HCT116 (cell line): ENCODE results near the gene CFDP1. TPM values are rescaled to one million over a fixed set of nuclear protein-coding genes. Genes with fewer than 3 reads are reported as not detected.

Source experiments
- ATAC-seq: fragments of 200-7000 bp; cut with Tn5 transposase; 2 replicates; pipeline ENCODE4 v1.9.1; 2020; ENCODE audit warnings: mild to moderate bottlenecking, moderate library complexity
- BruUV-seq: library from RNA; stranded (reverse); fragments of 400-500 nt; replicated peaks from 2 replicates; lab custom pipeline; 2021; lab: Mats Ljungman, UMichigan
- CTCF ChIA-PET: fragments of 300-600 bp; sonication (Branson Sonifier 250); formaldehyde crosslinking; loops from one replicate; lab custom pipeline; 2021; ENCODE audit warnings: antibody characterized with exemption; lab: Charles Lee
- POLR2A ChIA-PET: fragments of 300-600, 350-600 bp; sonication (Branson Sonifier 250); formaldehyde crosslinking; loops from one replicate; lab custom pipeline; 2021; ENCODE audit warnings: antibody characterized with exemption; lab: Charles Lee
- RAD21 ChIA-PET, 2 experiments: fragments of 300-600 bp; sonication (Branson Sonifier 250); formaldehyde crosslinking; loops; one replicate each; lab custom pipeline; 2023; ENCODE audit warnings: low total read pairs in 2 of 2; ENCODE audit not compliant: uncharacterized antibody in 2 of 2, unreplicated experiment in 2 of 2, low non-redundant PET in 1 of 2; lab: Charles Lee
- DNase-seq: peaks from one replicate; pipeline ENCODE4 v3.0.0-alpha.2; 2010; ENCODE audit warnings: low read depth, low spot score
- H2AFZ ChIP-seq: fragments of 200-600 bp; shearing (Covaris generic), sonication (generic); 2 replicates; pipeline ENCODE4 v1.6.1; 2017; ENCODE audit warnings: low read depth, mixed run types, mixed read lengths, antibody characterized with exemption, low read length; ENCODE audit not compliant: poor library complexity, severe bottlenecking
- H3K27ac ChIP-seq: 2 replicates; pipeline ENCODE4 v1.5.1; 2012; ENCODE audit warnings: low read depth, low read length
- H3K27me3 ChIP-seq: fragments of 200-600 bp; sonication (generic); 2 replicates; pipeline ENCODE4 v1.6.1; 2016; ENCODE audit warnings: mixed run types, low read length, mixed read lengths; ENCODE audit not compliant: insufficient read depth
- H3K36me3 ChIP-seq, 2 experiments: fragments of 200-500 bp in 1 of 2; fragments of 200-600 bp in 1 of 2; sonication (Bioruptor generic) in 1 of 2; sonication (generic) in 1 of 2; 2 replicates each; pipeline versions ENCODE4 v1.5.1 to v1.6.1; 2014 to 2016; ENCODE audit warnings: low read length in 2 of 2, inconsistent platforms in 1 of 2, mixed read lengths in 1 of 2, mixed run types in 1 of 2; ENCODE audit not compliant: insufficient read depth in 2 of 2, control insufficient read depth in 1 of 2
- H3K4me1 ChIP-seq, 2 experiments: fragments of 200-600 bp in 1 of 2; sonication (generic) in 1 of 2; 2 replicates each; pipeline versions ENCODE4 v1.5.1 to v1.6.1; 2012 to 2017; ENCODE audit warnings: low read length in 2 of 2, inconsistent platforms in 1 of 2, mild to moderate bottlenecking in 1 of 2, mixed read lengths in 1 of 2, mixed run types in 1 of 2, moderate library complexity in 1 of 2; ENCODE audit not compliant: insufficient read depth in 2 of 2, control insufficient read depth in 1 of 2
- H3K4me2 ChIP-seq: fragments of 200-600 bp; sonication (generic); 2 replicates; pipeline ENCODE4 v1.6.1; 2017; ENCODE audit warnings: mixed run types, low read length, mixed read lengths
- H3K4me3 ChIP-seq, 2 experiments: fragments of 200-600 bp in 1 of 2; sonication (generic) in 1 of 2; replicated peaks in 1 of 2; 2 replicates each; pipeline ENCODE4 v1.5.1; 2011 to 2016; ENCODE audit warnings: low read length in 2 of 2, control low read depth in 1 of 2, low read depth in 1 of 2, mild to moderate bottlenecking in 1 of 2, mixed read lengths in 1 of 2, mixed run types in 1 of 2
- H3K79me2 ChIP-seq: fragments of 200-600 bp; sonication (generic); 2 replicates; pipeline ENCODE4 v1.6.1; 2017; ENCODE audit warnings: mild to moderate bottlenecking, mixed run types, low read length, moderate library complexity, mixed read lengths; ENCODE audit not compliant: insufficient read depth
- H3K9ac ChIP-seq: fragments of 200-600 bp; sonication (generic); 2 replicates; pipeline ENCODE4 v1.6.1; 2016; ENCODE audit warnings: low read length, mixed read lengths
- H3K9me2 ChIP-seq: fragments of 200-600 bp; sonication (generic), shearing (Covaris generic); 2 replicates; pipeline ENCODE4 v1.6.1; 2017; ENCODE audit warnings: mixed run types, mild to moderate bottlenecking, moderate library complexity; ENCODE audit not compliant: insufficient read depth
- H3K9me3 ChIP-seq, 2 experiments: fragments of 200-500 bp in 1 of 2; fragments of 200-600 bp in 1 of 2; sonication (Bioruptor generic) in 1 of 2; sonication (generic) in 1 of 2; 2 replicates each; pipeline ENCODE4 v1.6.1; 2014 to 2017; ENCODE audit warnings: low read length in 2 of 2, mixed read lengths in 2 of 2, inconsistent platforms in 1 of 2, low read depth in 1 of 2, mild to moderate bottlenecking in 1 of 2, mixed run types in 1 of 2, moderate library complexity in 1 of 2; ENCODE audit not compliant: control insufficient read depth in 1 of 2, insufficient read depth in 1 of 2
- H4K20me1 ChIP-seq: fragments of 200-600 bp; sonication (generic), shearing (Covaris generic); 2 replicates; pipeline ENCODE4 v1.6.1; 2017; ENCODE audit warnings: mixed run types, mild to moderate bottlenecking, moderate library complexity; ENCODE audit not compliant: insufficient read depth
- ATF3 ChIP-seq: IDR thresholded peaks from 2 replicates; pipeline ENCODE4 v1.6.1; 2012
- CBX3 ChIP-seq: IDR thresholded peaks from 2 replicates; pipeline ENCODE4 v1.6.1; 2012; ENCODE audit warnings: low read depth
- CEBPB ChIP-seq: IDR thresholded peaks from 2 replicates; pipeline ENCODE4 v1.6.1; 2012; ENCODE audit warnings: low read depth
- CTCF ChIP-seq, 3 experiments: fragments of 200-600 bp in 1 of 3; sonication (generic) in 1 of 3; IDR thresholded peaks in 2 of 3; conservative IDR thresholded peaks in 1 of 3; 2 replicates each; pipeline ENCODE4 v1.5.1; 2012 to 2017; ENCODE audit warnings: low read depth in 2 of 3, low read length in 2 of 3, antibody characterized with exemption in 1 of 3, borderline replicate concordance in 1 of 3, control low read depth in 1 of 3, mild to moderate bottlenecking in 1 of 3, mixed read lengths in 1 of 3, mixed run types in 1 of 3, moderate library complexity in 1 of 3; ENCODE audit not compliant: insufficient read depth in 1 of 3
- EGR1 ChIP-seq: IDR thresholded peaks from 2 replicates; pipeline ENCODE4 v1.6.1; 2012; ENCODE audit warnings: low read depth
- ELF1 ChIP-seq: IDR thresholded peaks from 2 replicates; pipeline ENCODE4 v1.6.1; 2012; ENCODE audit warnings: low read depth, borderline replicate concordance
- EZH2phosphoT487 ChIP-seq: fragments of 200-600 bp; IDR thresholded peaks from 2 replicates; pipeline ENCODE4 v1.6.1; 2018; ENCODE audit warnings: antibody characterized with exemption, borderline replicate concordance
- FOSL1 ChIP-seq: IDR thresholded peaks from 2 replicates; pipeline ENCODE4 v1.6.1; 2012; ENCODE audit warnings: low read depth
- JUND ChIP-seq: IDR thresholded peaks from 2 replicates; pipeline ENCODE4 v1.6.1; 2012
- MAX ChIP-seq: IDR thresholded peaks from 2 replicates; pipeline ENCODE4 v1.6.1; 2012
- RAD21 ChIP-seq: IDR thresholded peaks from 2 replicates; pipeline ENCODE4 v1.6.1; 2012; ENCODE audit warnings: low read depth, mild to moderate bottlenecking
- REST ChIP-seq: IDR thresholded peaks from 2 replicates; pipeline ENCODE4 v1.6.1; 2012; ENCODE audit warnings: low read depth
- SIN3A ChIP-seq: IDR thresholded peaks from 2 replicates; pipeline ENCODE4 v1.6.1; 2012; ENCODE audit warnings: low read depth
- SP1 ChIP-seq: IDR thresholded peaks from 2 replicates; pipeline ENCODE4 v1.6.1; 2012; ENCODE audit warnings: low read depth
- SRF ChIP-seq: IDR thresholded peaks from 2 replicates; pipeline ENCODE4 v1.6.1; 2012; ENCODE audit warnings: low read depth
- TCF7L2 ChIP-seq: IDR thresholded peaks from 2 replicates; pipeline ENCODE4 v1.7.0; 2011; ENCODE audit warnings: borderline replicate concordance, inconsistent platforms; ENCODE audit not compliant: insufficient read depth, insufficient read length; ENCODE audit errors: extremely low read depth
- ZBTB33 ChIP-seq: IDR thresholded peaks from 2 replicates; pipeline ENCODE4 v1.6.1; 2011; ENCODE audit warnings: mild to moderate bottlenecking, low read length, moderate library complexity; ENCODE audit not compliant: insufficient replicate concordance; ENCODE audit errors: extremely low read depth
- ZFX ChIP-seq: fragments of 450-650 bp; IDR thresholded peaks from 2 replicates; pipeline ENCODE4 v1.6.1; 2017
- intact Hi-C: fragments of 100-400 bp; cut with micrococcal nuclease; formaldehyde crosslinking; loops from 2 replicates; pipeline ENCODE4 v1.10.0; 2022
- total RNA-seq: library from RNA; stranded (reverse); gene quantifications from one replicate; pipeline ENCODE4 v1.2.1, GENCODE V29; 2021; ENCODE audit not compliant: unreplicated experiment

The CFDP1 gene
- total RNA-seq, 1 experiment from 2014 or later, result 45.3 TPM

GRCh38 chr16:75374388-75374787 is 58.9 kb downstream of the CFDP1 start:
- BruUV-seq, result no TSS peak
- CTCF ChIA-PET, result no interaction called here
- H3K27me3 ChIP-seq, result no peaks in the 10 kb centered on the region

More at GRCh38 chr16:75374388-75374787, 58.9 kb downstream of the CFDP1 start:
- ATAC-seq, result no peak
- ChIA-PET POLR2A (no interaction called here), RAD21 (no interaction called here)
- no peak overlapping the region for H2AFZ ChIP-seq
- no peak for DNase-seq
- no peak overlapping the region for H3K4me3 ChIP-seq
- no peak overlapping the region for H3K27ac ChIP-seq
- intact Hi-C loops, result no loop called here
- H4K20me1 ChIP-seq, result no peaks in the 10 kb centered on the region
- peaks cover 0 to 3% of the 10 kb centered on the region in 2 experiments; a peak in 1 of 4 replicates for H3K36me3 ChIP-seq
- no peak overlapping the region for H3K9ac ChIP-seq
- no peaks in the 10 kb centered on the region for H3K9me3 ChIP-seq
- no peaks in the 10 kb centered on the region for H3K79me2 ChIP-seq
- H3K4me2 ChIP-seq, result no peak overlapping the region
- peaks cover 0 to 11% of the 10 kb centered on the region in 2 experiments; a peak in 1 of 4 replicates for H3K4me1 ChIP-seq
- H3K9me2 ChIP-seq, result no peaks in the 10 kb centered on the region
- no peak for TF ChIP-seq ELF1
- TF ChIP-seq TCF7L2, result no peak
- TF ChIP-seq ZFX, result no peak
- TF ChIP-seq REST, result no peak
- no peak for TF ChIP-seq SP1
- TF ChIP-seq EGR1, result no peak
- no peak for TF ChIP-seq CTCF (IDR thresholded peaks at IDR 0.05 in 2 of 3, conservative IDR thresholded peaks at IDR 0.05 in 1 of 3; ENCODE audit: borderline replicate concordance in 1 of 3, insufficient read depth in 1 of 3, low read depth in 2 of 3, low read length in 2 of 3)
- TF ChIP-seq ZBTB33, result no peak
- no peak for TF ChIP-seq SIN3A
- no peak for TF ChIP-seq RAD21
- TF ChIP-seq MAX, result no peak
- TF ChIP-seq FOSL1, result no peak
- TF ChIP-seq JUND, result no peak
- no peak for TF ChIP-seq SRF
- TF ChIP-seq CEBPB, result no peak
- TF ChIP-seq ATF3, result no peak
- no peak for TF ChIP-seq CBX3
- TF ChIP-seq EZH2phosphoT487, result no peak
